GM19099 (cell line): ENCODE results near the gene TMA7B.

Experiments used
- POLR2A ChIP-seq: IDR thresholded peaks from 3 replicates; pipeline ENCODE4 v1.6.1; 2011; ENCODE audit warnings: low read depth; ENCODE audit not compliant: insufficient read length; ENCODE audit errors: extremely low read depth

The TMA7B gene

GRCh38 chr22:39959640-39960447, at the start of gene TMA7B:
Gene TMA7B (plus strand): TSS chr22:39960397. CDS start chr22:39964375, 3,978 bp downstream.
- TF ChIP-seq POLR2A, result no peak

- no peak for TF ChIP-seq POLR2A
These were observed 49.2 kb upstream of the TMA7B start for GRCh38 chr22:39910876-39911613.

- TF ChIP-seq POLR2A, result no peak
These were observed 46.9 kb upstream of the TMA7B start for GRCh38 chr22:39913321-39913720.

DNA sequence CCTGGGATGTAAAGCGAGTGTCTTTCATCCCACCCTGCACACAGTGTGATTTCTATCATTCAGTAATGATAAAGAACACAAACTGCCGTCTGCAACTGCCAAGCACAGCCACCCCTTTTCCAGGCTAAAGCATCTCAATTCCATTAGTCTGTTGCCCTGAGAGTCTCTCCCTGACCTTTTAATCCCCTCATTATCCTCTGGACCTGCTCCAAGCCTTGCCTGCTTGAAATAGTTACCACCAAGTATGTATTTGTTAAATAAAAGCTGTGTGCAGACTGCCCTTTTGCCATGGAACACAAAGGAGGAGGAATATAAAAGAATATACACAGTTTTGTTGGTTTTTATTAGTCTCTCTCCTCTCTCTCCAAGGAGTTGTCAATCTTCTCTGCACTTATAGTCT, 46.3 kb upstream of the TMA7B start:
- TF ChIP-seq POLR2A, result no peak

- TF ChIP-seq POLR2A, result no peak
These were observed 45.6 kb upstream of the TMA7B start for GRCh38 chr22:39914584-39914983.

- no peak for TF ChIP-seq POLR2A
These were observed 44.9 kb upstream of the TMA7B start for GRCh38 chr22:39915295-39915726.

GRCh38 chr22:39916496-39916895, 43.7 kb upstream of the TMA7B start:
- no peak for TF ChIP-seq POLR2A

DNA sequence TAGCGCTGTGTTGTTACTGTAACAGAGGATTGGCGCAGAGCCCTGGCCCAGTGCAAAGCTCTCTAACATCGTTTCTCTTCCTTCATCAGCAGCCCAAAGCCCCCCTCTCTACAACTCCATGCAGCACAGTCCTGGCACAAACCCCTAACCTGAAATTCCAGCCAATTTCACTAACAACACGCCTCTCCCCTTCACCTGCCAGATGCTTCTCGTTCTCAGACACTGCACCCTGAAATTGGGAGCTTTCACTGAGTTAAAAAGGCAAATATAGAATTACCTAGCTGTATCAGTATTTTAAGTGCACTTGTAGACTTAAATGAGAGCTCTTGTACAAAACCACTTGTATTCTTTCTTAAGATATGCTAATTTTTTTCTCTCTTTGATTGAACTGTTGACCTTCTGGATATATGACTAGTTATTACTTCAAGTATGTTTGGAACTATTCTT, 43.0 kb upstream of the TMA7B start:
- no peak for TF ChIP-seq POLR2A

- TF ChIP-seq POLR2A, result no peak
These were observed 42.3 kb upstream of the TMA7B start for GRCh38 chr22:39917776-39918495.

DNA sequence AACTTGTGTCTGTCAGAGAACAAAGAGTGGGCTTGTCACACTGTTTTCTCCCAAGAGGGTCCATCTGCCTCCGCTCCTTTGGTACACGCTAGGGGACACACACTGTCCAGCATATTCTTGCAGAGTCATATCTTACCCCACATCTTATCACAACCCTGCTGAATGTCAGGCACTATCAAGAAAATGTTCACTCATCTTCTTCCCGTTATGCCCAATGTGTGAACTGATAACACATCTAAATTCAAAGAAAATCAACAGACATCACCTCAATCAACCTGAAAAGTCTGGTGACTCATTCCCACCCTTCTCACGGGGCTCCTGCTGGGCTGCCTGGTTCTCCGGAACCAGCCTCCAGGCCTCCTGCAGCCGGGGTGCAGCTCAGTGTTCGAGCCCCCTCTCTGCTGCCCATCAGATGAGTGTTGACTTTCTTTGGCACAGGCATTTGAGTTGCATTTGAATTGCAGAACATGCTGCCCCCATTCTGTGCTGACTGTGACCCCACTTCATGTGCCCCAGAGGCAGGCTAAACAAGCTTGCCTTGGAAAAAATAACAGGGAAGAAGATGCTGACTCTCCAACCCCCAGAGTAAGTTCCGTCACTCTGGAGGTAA, 40.0 kb upstream of the TMA7B start:
- no peak for TF ChIP-seq POLR2A

GRCh38 chr22:39923696-39924095, 36.5 kb upstream of the TMA7B start:
- TF ChIP-seq POLR2A, result no peak

DNA sequence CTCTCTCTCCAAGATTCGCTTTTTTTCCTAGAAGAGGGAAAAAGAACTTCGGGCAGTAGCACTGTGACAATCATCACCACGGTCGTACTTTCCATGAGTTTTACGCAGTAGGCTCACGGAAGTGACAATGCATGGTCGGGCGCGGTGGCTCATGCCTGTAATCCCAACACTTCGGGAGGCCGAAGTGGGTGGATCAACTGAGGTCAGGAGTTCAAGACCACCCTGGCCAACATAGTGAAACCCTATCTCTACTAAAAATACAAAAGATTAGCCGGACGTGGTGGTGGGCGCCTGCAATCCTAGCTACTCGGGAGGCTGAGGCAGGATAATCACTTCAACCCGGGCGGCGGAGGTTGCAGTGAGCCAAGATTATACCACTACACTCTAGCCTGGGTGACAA, 35.9 kb upstream of the TMA7B start:
- no peak for TF ChIP-seq POLR2A

DNA sequence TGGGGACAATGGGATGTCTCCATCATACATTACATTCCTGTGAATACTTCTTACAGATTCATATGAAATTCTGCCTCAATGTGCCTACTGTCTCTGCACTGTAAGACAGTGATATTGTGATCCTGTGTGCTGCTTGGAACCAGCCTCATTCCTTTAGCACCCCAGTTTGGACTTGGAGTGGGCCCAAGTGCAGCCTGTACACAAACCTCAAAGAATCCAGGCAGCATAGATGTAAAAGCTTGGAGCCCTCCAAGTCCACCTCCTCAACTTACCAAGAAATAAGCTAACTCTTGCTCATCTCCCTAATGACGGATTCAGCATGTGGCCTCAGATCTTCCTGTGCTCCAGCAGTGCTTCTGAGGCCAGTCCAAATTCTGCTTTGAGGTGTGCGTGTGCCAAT, 34.9 kb upstream of the TMA7B start:
- TF ChIP-seq POLR2A, result no peak

DNA sequence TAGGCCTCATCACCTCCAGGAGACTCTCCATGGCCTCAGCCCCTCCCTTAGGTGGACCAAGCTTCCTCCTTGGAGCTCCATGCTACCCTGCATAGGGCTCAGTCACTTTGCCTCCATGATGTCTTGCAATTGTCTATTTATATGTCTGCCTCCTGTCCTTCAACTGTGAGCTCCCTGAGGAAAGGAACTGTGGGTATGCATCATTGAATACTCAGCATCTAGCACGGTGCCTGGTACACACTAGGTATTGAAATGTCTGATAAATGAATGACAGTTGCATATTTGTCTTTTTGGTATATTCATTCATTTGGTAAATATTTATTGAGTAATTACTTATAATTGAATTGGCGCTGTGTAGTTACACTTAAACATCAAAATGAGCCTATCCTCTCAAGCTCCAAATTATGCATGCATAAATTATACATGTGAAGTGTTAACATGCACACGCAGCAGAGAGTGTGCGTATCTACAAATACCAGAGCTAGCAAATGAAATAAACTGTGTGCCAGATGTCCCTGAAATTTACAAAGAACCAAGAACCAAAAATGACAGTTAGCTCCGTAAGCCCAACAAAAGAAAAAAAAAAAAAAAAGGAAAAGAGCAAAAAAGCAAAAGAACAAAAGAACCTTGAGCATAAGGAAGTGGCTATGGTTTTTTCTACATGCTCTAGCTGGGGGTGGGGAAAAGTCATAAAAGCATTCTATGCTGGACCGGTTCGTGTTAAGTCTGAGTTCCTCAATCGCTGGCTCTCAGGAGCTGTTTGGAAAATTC, 34.1 kb upstream of the TMA7B start:
- TF ChIP-seq POLR2A, result no peak
